ENCODE results near the gene FCRLA.

The FCRLA gene

DNA sequence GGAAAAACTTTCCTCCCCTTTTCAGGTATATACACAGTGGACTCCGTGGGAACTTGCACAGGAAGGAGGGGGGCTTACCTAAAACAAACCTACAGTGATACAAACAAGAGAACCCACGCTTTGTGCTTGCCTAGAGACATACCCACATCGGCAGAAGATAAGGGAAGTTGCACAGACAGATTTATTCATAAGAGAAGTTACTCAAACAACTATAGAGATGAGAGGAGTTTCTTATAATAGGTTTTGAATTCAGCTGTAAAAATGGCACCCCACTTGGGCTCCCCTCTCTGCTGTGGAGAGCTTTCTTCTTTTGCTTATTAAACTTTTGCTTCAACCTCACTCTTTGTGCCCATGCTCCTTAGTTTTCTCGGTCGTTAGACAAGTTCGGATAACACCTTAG, 40.8 kb downstream of the FCRLA start:
- TF ChIP-seq, protein P1, sequence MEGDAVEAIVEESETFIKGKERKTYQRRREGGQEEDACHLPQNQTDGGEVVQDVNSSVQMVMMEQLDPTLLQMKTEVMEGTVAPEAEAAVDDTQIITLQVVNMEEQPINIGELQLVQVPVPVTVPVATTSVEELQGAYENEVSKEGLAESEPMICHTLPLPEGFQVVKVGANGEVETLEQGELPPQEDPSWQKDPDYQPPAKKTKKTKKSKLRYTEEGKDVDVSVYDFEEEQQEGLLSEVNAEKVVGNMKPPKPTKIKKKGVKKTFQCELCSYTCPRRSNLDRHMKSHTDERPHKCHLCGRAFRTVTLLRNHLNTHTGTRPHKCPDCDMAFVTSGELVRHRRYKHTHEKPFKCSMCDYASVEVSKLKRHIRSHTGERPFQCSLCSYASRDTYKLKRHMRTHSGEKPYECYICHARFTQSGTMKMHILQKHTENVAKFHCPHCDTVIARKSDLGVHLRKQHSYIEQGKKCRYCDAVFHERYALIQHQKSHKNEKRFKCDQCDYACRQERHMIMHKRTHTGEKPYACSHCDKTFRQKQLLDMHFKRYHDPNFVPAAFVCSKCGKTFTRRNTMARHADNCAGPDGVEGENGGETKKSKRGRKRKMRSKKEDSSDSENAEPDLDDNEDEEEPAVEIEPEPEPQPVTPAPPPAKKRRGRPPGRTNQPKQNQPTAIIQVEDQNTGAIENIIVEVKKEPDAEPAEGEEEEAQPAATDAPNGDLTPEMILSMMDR (IDR thresholded peaks at IDR 0.05), result no peak
- peaks cover 11% of the 10 kb centered on the region for H3K36me3 ChIP-seq
- no peaks in the 10 kb centered on the region for H3K9me3 ChIP-seq

DNA sequence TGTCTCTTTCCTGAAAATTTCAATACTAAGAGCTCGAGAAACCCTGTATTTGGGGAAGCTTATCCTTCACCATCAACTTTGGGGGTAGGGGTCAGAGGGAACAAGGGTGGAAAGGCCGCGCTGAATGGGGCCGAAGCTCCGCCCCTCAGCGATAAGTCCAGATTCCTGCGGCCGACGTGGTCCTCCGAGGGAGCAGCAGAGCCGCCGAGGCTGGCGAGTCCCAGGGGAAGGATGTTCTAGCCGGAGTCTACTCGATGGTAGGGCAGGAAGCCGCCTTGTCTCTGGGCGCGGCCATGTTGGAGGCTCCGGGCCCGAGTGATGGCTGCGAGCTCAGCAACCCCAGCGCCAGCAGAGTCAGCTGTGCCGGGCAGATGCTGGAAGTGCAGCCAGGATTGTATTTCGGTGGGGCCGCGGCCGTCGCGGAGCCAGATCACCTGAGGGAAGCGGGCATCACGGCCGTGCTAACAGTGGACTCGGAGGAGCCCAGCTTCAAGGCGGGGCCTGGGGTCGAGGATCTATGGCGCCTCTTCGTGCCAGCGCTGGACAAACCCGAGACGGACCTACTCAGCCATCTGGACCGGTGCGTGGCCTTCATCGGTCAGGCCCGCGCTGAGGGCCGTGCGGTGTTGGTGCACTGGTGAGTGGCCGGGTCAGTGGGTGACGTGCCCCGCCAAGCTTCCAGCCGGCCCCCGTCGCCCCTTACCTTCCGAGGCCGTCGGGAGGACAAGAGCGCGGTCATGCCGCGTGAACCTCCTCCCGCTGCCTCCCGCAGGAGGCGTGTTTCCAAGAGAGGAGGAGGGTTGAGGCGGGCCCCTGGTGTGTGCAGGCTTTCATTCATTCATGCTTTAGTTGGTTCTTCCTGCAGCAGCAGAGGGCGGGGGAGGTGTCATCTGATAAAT, 42.7 kb downstream of the FCRLA start, which contains the start of gene DUSP12:
Gene DUSP12, plus strand, starts transcription at position 278 of the 899 bp plus-strand sequence. Its CDS starts 16 bp downstream, at position 294.
- peaks cover 37% of the 10 kb centered on the region for H3K27me3 ChIP-seq
- TF ChIP-seq, protein P1 (IDR thresholded peaks at IDR 0.05), result no peak
- no peaks in the 10 kb centered on the region for H3K9me3 ChIP-seq
- H3K4me3 ChIP-seq (ENCODE audit: low read depth in 1 of 2, low read length in 1 of 2), result peak within 1 kb of the TSS; percentile 71 to 97
- peaks cover 28% of the 10 kb centered on the region for H3K36me3 ChIP-seq
- H3K4me1 ChIP-seq (ENCODE audit: control insufficient read depth in 1 of 2, insufficient read depth in 1 of 2, low read depth in 1 of 2, low read length in 1 of 2), result peaks cover 14 to 18% of the 10 kb centered on the region in 2 experiments
- peak within 1 kb of the TSS; percentile 63 for H3K27ac ChIP-seq

More for the DNA sequence above, 40.8 kb downstream of the FCRLA start:
- Histone ChIP-seq H3K27me3 (peaks cover 41% of the 10 kb centered on the region), H3K4me1 (ENCODE audit: control insufficient read depth in 1 of 2, insufficient read depth in 1 of 2, low read depth in 1 of 2, low read length in 1 of 2) (peaks cover 14 to 18% of the 10 kb centered on the region in 2 experiments), H3K27ac (no peak overlapping the region), H3K4me3 (ENCODE audit: low read depth in 1 of 2, low read length in 1 of 2) (no peak overlapping the region)

DNA sequence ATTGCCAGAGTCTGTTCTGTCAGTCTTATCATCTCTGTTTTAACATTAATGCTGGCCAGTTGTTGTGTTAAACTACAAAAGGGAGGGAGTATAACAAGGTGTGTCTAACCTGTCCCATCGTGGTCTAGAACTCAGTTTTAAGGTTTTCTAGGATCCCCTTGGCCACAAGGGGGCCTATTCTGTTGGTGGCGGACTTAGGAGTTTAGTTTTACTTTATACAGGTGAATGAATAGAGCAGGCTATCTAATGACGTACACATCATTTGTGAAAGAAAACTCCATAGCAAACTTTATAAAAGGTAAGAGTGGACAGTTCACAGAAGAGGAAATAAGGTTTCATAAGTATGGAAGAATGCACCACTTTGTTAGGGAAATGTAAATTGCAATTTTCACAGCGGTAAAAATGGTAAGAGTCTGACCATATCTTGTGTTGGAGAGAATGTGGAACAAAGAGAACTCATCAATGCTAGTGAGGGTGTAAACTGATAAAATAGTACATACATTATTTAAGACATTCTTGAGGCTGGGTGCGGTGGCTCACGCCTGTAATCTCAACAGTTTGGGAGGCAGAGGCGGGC, 56.6 kb downstream of the FCRLA start:
- H3K4me1 ChIP-seq (ENCODE audit: control insufficient read depth in 1 of 2, insufficient read depth in 1 of 2, low read depth in 1 of 2, low read length in 1 of 2), result peaks cover 33 to 35% of the 10 kb centered on the region in 2 experiments
- no peak overlapping the region for H3K27ac ChIP-seq
- H3K9me3 ChIP-seq, result no peaks in the 10 kb centered on the region
- TF ChIP-seq, protein P1 (IDR thresholded peaks at IDR 0.05), result peak; percentile 41
- no peak overlapping the region for H3K4me3 ChIP-seq (ENCODE audit: low read depth in 1 of 2, low read length in 1 of 2)
- peaks cover 8% of the 10 kb centered on the region for H3K36me3 ChIP-seq
- no peaks in the 10 kb centered on the region for H3K27me3 ChIP-seq
